SK-N-MC (cell line): ENCODE results near the gene RLF.

Source experiments
- EZH2 ChIP-seq: fragments of 200-600 bp; sonication (generic); IDR thresholded peaks from one replicate; pipeline ENCODE4 v1.6.1; 2017; ENCODE audit warnings: antibody characterized with exemption
- FOXP2 ChIP-seq: optimal IDR thresholded peaks from 2 replicates; pipeline ENCODE3; 2011; ENCODE audit warnings: mild to moderate bottlenecking, moderate library complexity; ENCODE audit not compliant: insufficient read depth; ENCODE audit errors: extremely low read length, control extremely low read depth
- POLR2AphosphoS5 ChIP-seq: IDR thresholded peaks from 2 replicates; pipeline ENCODE4 v1.6.1; 2012; ENCODE audit warnings: mild to moderate bottlenecking, low read depth, low read length, borderline replicate concordance

DNA sequence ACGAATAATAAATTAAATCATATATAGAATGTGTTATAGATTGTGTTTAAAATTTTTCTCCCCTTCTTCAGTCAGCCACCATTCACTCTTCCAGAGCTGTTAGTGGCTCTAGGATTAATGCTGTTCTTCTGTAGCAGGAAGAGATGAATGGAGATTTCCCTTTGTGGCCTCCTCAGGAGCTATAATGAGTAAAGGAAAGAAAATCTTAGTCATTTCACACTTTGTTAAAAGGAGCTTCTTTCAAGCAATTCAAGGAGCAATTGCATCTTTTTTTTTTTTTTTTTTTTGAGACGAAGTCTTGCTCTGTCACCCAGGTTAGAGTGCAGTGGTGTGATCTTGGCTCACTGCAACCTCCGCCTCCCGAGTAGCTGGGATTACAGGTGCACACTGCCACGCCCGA is 62.9 kb downstream of the RLF start:
- TF ChIP-seq POLR2AphosphoS5 (no peak), EZH2 (no peak), FOXP2 (no peak)
